Tibial artery (tissue), 4 donors: ENCODE data around the gene SULT2B1.
A peak's percentile ranks its signal among the peaks of the same experiment; 100 is the strongest.
"Not testable (repeated sequence)": the region's sequence is repeated elsewhere in the genome, so short reads cannot be mapped to it uniquely, and the experiment has no call there.

Experiments used
- DNase-seq, 2 donors: peaks; one replicate each; pipeline ENCODE4 v3.0.0-alpha.2; 2019
- H3K27ac ChIP-seq, 2 donors: fragments of 200-600 bp; sonication (generic) in 1 of 2; 1 replicate in 1 of 2; 2 replicates in 1 of 2; pipeline ENCODE4 v1.5.1; 2018 to 2019; ENCODE audit warnings: mild to moderate bottlenecking in 1 of 2
- H3K27me3 ChIP-seq, 2 donors: fragments of 200-600 bp; sonication (generic) in 1 of 2; one replicate each; pipeline versions ENCODE4 v1.5.1 to v1.6.0; 2016 to 2019
- H3K36me3 ChIP-seq, 3 donors: fragments of 200-600 bp; sonication (generic) in 2 of 3; one replicate each; pipeline ENCODE4 v1.5.1; 2016 to 2019; ENCODE audit warnings: mild to moderate bottlenecking in 2 of 3
- H3K4me1 ChIP-seq, 4 donors: fragments of 200-600 bp; sonication (generic) in 2 of 4; 1 replicate in 3 of 4; 2 replicates in 1 of 4; pipeline ENCODE4 v1.5.1; 2016 to 2019
- H3K4me3 ChIP-seq, 2 donors: fragments of 200-600 bp; sonication (generic) in 1 of 2; 1 replicate in 1 of 2; 2 replicates in 1 of 2; pipeline ENCODE4 v1.5.1; 2018 to 2019; ENCODE audit warnings: mild to moderate bottlenecking in 2 of 2
- H3K9me3 ChIP-seq, 3 donors: fragments of 200-600 bp; sonication (generic) in 1 of 3; one replicate each; pipeline ENCODE4 v1.5.1; 2016 to 2019
- intact Hi-C: fragments of 100-400 bp; cut with DNase I; formaldehyde crosslinking; loops from one replicate; pipeline ENCODE4 v1.15.0; 2023; ENCODE audit warnings: low total_unique reads
- TF ChIP-seq, protein P1 (sequence below), 2 experiments: fragments of 200-600 bp in 1 of 2; fragments of 450-650 bp in 1 of 2; IDR thresholded peaks; one replicate each; pipeline ENCODE4 v1.5.1; 2017 to 2019; ENCODE audit warnings: antibody characterized with exemption in 2 of 2, mild to moderate bottlenecking in 1 of 2, moderate library complexity in 1 of 2

SULT2B1 gene

DNA sequence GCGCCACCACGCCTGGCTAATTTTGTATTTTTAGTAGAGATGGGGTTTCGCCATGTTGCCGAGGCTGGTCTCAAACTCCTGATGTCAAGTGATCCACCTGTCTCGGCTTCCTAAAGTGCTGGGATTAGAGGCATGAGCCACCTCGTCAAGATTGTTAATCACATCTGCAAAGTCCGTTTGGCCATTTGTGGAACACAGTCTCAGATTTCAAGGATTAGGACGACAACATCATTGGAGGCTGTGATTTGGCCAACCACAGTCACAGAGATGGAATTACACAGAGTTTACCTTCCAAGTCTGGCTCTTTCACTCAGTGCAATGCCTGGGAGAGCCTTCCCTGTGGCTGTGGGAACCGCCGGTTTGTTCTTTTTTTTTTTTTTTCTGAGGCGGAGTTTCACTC is 17.8 kb downstream of the SULT2B1 start:
- Histone ChIP-seq H3K27me3 (no peaks in the 10 kb centered on the region), H3K27ac (no peak overlapping the region), H3K36me3 (no peaks in the 10 kb centered on the region), H3K9me3 (no peaks in the 10 kb centered on the region), H3K4me3 (no peak overlapping the region), H3K4me1 (peaks cover 0 to 14% (median 12%) of the 10 kb centered on the region in 4 donors)
- intact Hi-C loops, result no loop called here
- peak in 1 of 2 donors; percentile 23 for DNase-seq
- TF ChIP-seq, protein P1, sequence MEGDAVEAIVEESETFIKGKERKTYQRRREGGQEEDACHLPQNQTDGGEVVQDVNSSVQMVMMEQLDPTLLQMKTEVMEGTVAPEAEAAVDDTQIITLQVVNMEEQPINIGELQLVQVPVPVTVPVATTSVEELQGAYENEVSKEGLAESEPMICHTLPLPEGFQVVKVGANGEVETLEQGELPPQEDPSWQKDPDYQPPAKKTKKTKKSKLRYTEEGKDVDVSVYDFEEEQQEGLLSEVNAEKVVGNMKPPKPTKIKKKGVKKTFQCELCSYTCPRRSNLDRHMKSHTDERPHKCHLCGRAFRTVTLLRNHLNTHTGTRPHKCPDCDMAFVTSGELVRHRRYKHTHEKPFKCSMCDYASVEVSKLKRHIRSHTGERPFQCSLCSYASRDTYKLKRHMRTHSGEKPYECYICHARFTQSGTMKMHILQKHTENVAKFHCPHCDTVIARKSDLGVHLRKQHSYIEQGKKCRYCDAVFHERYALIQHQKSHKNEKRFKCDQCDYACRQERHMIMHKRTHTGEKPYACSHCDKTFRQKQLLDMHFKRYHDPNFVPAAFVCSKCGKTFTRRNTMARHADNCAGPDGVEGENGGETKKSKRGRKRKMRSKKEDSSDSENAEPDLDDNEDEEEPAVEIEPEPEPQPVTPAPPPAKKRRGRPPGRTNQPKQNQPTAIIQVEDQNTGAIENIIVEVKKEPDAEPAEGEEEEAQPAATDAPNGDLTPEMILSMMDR (IDR thresholded peaks at IDR 0.05), result no peak

- H3K4me1 ChIP-seq, result peaks cover 0 to 14% (median 12%) of the 10 kb centered on the region in 4 donors
- no peak for DNase-seq
- intact Hi-C loops, result no loop called here
- TF ChIP-seq, protein P1 (IDR thresholded peaks at IDR 0.05), result no peak
- no peaks in the 10 kb centered on the region for H3K36me3 ChIP-seq
- no peaks in the 10 kb centered on the region for H3K9me3 ChIP-seq
- no peak overlapping the region for H3K4me3 ChIP-seq
- H3K27me3 ChIP-seq, result no peaks in the 10 kb centered on the region
- H3K27ac ChIP-seq, result no peak overlapping the region
Measured at GRCh38 chr19:48571378-48572162, 19.6 kb downstream of the SULT2B1 start.

DNA sequence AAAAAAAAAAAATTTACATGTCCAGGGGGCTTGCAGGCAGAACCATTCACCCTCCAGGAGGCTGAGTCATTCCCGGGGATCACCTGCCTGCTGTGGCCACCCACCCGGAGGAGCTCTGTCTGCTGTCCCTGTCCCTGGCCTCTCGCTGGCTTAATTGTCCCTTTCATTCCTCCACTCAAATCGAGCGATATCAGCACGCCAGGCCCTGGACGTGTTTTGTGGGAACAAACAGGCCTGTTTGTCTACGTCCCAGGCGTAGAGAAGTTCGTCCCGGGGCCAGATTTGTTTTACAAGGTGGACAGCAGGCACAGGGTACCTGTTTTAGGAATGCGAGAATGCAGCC is 21.2 kb downstream of the SULT2B1 start:
- H3K4me1 ChIP-seq, result peaks cover 0 to 7% (median 6%) of the 10 kb centered on the region in 4 donors
- intact Hi-C loops, result no loop called here
- H3K27ac ChIP-seq, result no peak overlapping the region
- H3K4me3 ChIP-seq, result no peak overlapping the region
- H3K27me3 ChIP-seq, result no peaks in the 10 kb centered on the region
- TF ChIP-seq, protein P1 (IDR thresholded peaks at IDR 0.05), result no peak
- H3K36me3 ChIP-seq, result no peaks in the 10 kb centered on the region
- no peak for DNase-seq
- H3K9me3 ChIP-seq, result no peaks in the 10 kb centered on the region

DNA sequence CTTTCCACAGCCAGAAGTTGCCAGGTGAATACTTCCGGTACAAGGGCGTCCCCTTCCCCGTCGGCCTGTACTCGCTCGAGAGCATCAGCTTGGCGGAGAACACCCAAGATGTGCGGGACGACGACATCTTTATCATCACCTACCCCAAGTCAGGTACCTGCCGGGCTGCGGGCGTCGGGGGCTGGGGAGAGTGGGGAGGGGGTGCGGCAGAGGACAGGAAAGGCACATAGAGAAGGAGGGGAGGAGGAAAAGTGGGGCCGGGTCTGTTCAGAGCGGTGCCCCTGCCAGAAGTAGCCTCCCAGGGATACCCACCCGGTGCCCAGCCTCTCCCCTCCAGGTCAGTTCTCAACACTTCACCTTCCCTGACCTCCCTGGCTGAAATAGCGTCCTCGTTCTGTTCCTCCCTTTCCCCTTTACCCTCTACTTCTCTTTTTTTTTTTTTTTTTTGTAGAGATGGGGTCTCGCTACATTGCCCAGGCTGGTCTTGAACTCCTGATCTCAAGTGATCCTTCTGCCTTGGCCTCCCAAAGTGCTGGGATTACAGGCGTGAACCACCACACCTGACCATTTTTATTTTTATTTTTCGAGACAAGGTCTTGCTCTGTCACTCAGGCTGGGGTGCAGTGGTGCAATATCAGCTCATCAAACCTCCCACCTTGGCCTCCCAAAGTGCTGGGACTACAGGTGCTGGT is 24.1 kb downstream of the SULT2B1 start:
- Histone ChIP-seq H3K27me3 (peaks cover 0 to 4% of the 10 kb centered on the region in 2 donors), H3K4me1 (no peaks in the 10 kb centered on the region), H3K27ac (no peak overlapping the region), H3K4me3 (no peak overlapping the region), H3K9me3 (no peaks in the 10 kb centered on the region), H3K36me3 (no peaks in the 10 kb centered on the region)
- intact Hi-C loops, result no loop called here
- TF ChIP-seq, protein P1 (IDR thresholded peaks at IDR 0.05), result no peak
- DNase-seq, result no peak

DNA sequence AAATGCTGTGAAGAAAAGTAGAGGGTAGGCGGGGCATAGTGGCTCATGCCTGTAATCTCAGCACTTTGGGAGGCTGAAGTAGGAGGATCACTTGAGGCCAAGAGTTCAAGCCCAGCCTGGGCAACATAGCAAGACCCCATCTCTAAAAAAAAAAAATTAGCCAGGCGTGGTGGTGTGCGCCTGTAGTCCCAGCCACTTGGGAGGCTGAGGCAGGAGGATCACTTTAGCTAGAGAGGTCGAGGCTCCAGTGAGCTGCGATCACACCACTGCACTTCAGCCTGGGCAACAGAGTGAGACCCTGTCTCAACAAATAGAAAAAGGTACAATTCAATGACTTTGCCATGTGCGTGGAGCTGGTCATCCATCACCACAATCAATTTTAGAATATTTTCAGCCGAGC is 25.9 kb downstream of the SULT2B1 start:
- H3K4me1 ChIP-seq, H3K27ac ChIP-seq, H3K9me3 ChIP-seq, intact Hi-C loops, H3K4me3 ChIP-seq, H3K36me3 ChIP-seq, DNase-seq: not testable (repeated sequence)
- H3K27me3 ChIP-seq, result peaks cover 0 to 11% of the 10 kb centered on the region in 2 donors

- Histone ChIP-seq H3K27me3 (peaks cover 0 to 11% of the 10 kb centered on the region in 2 donors), H3K4me3 (no peak overlapping the region), H3K36me3 (no peaks in the 10 kb centered on the region), H3K9me3 (no peaks in the 10 kb centered on the region), H3K4me1 (peaks cover 0 to under 1% (median 0%) of the 10 kb centered on the region in 4 donors), H3K27ac (no peak overlapping the region)
- intact Hi-C loops, result no loop called here
- TF ChIP-seq, protein P1 (IDR thresholded peaks at IDR 0.05), result no peak
- no peak for DNase-seq
Measured at GRCh38 chr19:48578891-48579290, 26.9 kb downstream of the SULT2B1 start.
